ENCODE data around the gene SAP130.

DNA sequence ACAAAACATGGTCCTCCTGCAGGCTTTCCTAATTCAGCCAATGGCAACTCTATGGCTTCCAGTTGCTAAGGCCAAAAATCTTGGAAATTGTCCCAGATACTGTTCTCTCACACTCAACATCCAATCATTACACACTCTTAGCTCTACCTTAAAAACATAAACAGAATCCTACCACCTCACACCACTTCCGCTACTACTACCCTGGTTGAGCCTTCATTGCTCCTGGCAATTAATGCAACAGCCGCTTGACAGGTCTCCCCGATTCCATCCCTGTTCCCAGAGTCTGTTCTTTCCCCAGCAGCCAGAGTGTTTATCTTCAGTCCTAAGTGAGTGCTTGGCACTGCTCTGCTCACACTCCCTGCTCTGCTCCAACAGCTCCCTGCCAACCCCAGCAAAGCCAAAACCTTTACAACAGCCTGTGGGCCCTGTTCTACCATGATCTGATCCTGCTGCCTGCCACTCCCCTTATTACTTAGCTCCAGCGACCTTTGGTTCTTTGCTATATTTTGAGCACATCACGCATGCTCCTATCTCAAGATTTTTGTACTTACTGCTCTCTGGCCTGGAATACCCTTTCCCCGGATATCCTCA lies 74.6 kb downstream of the SAP130 start:
- TF ChIP-seq, protein P1, sequence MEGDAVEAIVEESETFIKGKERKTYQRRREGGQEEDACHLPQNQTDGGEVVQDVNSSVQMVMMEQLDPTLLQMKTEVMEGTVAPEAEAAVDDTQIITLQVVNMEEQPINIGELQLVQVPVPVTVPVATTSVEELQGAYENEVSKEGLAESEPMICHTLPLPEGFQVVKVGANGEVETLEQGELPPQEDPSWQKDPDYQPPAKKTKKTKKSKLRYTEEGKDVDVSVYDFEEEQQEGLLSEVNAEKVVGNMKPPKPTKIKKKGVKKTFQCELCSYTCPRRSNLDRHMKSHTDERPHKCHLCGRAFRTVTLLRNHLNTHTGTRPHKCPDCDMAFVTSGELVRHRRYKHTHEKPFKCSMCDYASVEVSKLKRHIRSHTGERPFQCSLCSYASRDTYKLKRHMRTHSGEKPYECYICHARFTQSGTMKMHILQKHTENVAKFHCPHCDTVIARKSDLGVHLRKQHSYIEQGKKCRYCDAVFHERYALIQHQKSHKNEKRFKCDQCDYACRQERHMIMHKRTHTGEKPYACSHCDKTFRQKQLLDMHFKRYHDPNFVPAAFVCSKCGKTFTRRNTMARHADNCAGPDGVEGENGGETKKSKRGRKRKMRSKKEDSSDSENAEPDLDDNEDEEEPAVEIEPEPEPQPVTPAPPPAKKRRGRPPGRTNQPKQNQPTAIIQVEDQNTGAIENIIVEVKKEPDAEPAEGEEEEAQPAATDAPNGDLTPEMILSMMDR (conservative IDR thresholded peaks at IDR 0.05) = no peak
- no peak for TF ChIP-seq ZFX (IDR thresholded peaks at IDR 0.05)

Data from C4-2B (cell line).